Fibroblast of skin of right quadriceps (primary cell): ENCODE measurements around the gene TINAGL1.

ENCODE experiments used
- DNase-seq: peaks from one replicate; pipeline ENCODE4 v3.0.0-alpha.2; 2013

Gene TINAGL1

DNA sequence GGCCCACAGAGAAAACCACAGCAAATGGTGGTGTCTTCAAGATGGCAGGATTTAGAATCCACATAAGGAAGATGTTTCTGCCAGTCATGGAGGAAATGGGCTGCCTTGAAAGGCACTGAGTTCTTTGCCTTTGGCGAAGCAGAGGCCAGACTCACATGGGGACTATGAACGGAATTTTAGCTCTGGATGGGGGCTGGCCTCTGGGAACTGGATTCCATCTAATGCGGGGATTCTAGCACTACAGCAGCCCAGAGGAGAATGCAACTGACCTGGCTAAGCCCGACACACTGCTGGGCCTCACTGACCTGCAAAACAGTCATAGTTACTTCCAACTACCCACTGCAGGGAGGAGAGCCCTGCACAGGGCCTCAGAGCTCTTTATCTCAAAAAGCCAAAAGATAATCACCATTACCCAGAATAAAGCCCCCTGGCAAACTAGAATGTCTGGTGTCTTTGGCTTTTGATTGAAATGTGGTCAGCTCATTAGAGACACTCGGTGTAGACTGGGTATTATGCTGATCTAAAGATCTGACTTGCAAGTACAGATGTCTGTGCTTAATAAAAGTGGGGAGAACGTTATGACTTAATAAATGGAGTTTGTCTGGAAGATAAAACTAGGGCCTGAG is 52.7 kb downstream of the TINAGL1 start:
- DNase-seq = no peak

- no peak for DNase-seq
These were observed 56.3 kb downstream of the TINAGL1 start for GRCh38 chr1:31632649-31633048.

GRCh38 chr1:31633117-31633516 is 56.8 kb downstream of the TINAGL1 start:
- DNase-seq = no peak
